ENCODE data around the gene MMP1.

DNA sequence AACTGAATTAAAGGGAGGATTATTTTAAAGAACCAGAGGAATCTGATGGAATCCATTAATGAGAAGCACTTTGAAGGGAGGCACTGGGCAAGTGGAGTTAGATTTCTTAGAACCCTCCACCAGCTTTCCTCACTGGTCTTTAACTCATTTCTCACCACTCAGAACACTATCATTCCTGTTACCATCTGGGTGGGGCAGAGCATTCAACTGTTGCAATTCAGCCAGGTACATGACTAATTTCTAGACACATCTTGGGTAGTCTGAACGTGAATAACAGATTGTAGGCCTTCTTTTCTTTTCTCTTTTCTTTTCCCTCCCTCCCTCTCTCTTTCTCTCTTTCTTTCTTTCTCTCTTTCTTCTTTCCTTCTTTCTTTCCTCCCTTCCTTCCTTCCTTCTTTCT lies 15.5 kb upstream of the MMP1 start:
- TF ChIP-seq CTCF (IDR thresholded peaks at IDR 0.05): no peak
- TF ChIP-seq POLR2A (IDR thresholded peaks at IDR 0.05): no peak

All from esophagus squamous epithelium (tissue), 4 donors.